SKM-1 treated with dmso at 0.1 percent for 144 hours (cell line): Measurements from ENCODE around the gene RACGAP1.
"Not testable (repeated sequence)": the region's sequence is repeated elsewhere in the genome, so short reads cannot be mapped to it uniquely, and the experiment has no call there.

Source experiments
- DNase-seq: peaks from one replicate; lab custom pipeline; 2025; ENCODE audit not compliant: unreplicated experiment; lab: John Stamatoyannopoulos, UW

Gene RACGAP1

DNA sequence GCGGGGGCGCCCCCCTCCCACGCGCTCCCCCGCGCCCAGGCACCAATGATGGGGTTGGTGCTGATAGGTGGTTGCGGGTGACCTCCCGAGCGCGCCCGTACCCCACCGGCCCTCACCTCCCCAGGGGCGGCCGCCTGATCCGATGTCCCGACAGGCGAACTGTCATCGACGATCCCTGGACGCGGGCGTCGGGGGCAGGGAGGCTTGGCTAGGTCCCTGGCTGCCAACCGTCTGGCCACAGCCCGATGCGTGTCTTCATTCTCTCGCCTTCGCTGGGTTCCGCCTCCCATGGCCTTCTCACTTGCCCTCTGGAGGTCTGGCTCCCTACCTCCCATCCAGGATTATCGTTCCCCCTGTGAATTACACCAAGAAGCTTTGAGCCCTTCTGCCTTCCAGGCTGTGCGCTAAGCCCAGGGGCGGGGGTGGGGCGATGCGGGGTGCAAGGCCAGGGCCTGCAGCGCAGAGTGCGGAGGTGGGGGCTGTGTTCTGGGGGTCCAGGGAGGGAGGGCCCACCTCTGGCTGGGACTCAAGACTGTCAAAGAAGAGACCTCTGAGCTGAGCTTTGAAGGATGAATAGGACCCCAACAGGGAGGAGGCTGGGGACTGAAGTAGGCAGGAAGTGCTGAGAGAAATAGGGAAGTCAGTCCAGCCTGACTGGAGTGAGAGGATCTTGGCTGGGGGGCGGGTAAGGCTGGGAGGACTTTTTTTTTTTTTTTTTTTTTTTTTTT, 7.7 kb upstream of the RACGAP1 start:
- DNase-seq, result peak; percentile 51

DNA sequence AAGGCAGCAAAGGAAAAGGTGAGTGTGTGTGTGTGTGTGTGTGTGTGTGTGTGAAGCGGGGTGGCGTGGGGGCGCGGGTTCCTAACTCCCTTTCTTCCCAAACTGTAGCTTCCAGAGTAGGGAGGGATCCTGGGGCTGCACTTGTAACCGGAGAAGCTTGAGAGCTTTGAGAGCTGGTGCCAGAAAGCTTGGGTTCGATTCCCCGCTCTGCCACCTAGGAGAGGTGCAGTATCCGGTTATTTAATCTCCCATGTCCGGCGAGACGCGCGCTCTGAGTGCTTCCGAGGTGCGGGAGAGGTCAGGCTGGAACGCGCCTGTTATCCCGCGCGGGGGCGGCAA, 7.2 kb upstream of the RACGAP1 start:
- DNase-seq, result no peak

- not testable (repeated sequence) for DNase-seq
These were observed 5.2 kb upstream of the RACGAP1 start for GRCh38 chr12:50030449-50030848.

DNA sequence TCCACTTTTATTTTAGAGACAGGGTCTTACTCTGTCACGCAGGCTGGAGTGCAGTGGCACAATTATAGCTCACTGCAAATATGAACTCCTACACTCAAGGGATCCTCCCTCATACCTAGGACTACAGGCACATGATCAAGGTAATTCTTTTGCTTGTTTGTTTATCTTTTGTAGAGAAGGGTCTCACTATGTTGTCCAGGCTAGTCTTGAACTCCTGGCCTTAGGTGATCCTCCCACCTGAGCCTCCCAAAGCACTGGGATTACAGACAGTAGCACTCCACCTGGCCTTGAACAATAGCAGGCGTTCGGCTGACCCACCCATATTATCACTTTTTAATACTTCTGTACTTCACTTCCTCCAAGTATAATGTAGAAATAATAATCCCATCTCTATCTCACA, 1.4 kb upstream of the RACGAP1 start:
- no peak for DNase-seq

GRCh38 chr12:50024805-50025186, 498 bp downstream of the RACGAP1 start:
- DNase-seq, result no peak

DNA sequence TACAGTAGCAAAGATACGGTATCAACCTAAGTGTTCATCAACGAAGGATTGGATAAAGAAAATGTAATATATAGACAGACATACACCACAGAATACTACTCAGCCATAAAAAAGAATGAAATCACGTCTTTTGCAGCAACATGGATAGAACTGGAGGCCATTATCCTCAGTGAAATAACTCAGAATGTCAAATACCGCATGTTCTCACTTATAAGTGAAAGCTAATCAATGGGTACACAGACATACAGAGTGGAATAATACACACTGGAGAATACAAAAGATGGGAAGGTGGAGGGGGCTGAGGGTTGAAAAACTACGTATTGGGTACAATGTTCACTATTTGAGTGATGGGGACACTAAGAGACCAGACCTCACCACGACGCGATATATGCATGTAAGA, 1.1 kb downstream of the RACGAP1 start:
- DNase-seq, result no peak

DNA sequence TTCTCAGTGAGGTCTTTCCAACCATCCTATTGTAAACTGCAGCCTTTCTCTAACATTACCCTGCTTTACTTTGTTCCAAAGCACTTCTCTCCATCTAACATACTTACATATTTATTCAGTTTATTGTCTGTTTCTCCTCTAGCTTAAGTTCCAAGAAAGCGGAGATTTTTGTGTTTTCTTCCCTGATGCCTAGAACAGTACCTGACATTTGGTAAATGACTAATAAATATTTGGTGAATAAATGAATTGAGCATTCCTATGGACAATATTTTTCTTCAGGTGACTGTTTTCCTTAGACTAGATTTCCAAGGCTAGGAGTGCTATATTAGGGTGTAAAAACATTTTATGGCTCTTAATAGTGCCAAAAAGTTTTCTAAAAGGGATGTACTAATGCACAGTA, 2.4 kb downstream of the RACGAP1 start:
- no peak for DNase-seq

GRCh38 chr12:50021031-50021430, 4.3 kb downstream of the RACGAP1 start:
- DNase-seq, result no peak

GRCh38 chr12:50019524-50019923, 5.8 kb downstream of the RACGAP1 start:
- DNase-seq, result no peak

- no peak for DNase-seq
These were observed 6.3 kb downstream of the RACGAP1 start for GRCh38 chr12:50018968-50019367.

DNA sequence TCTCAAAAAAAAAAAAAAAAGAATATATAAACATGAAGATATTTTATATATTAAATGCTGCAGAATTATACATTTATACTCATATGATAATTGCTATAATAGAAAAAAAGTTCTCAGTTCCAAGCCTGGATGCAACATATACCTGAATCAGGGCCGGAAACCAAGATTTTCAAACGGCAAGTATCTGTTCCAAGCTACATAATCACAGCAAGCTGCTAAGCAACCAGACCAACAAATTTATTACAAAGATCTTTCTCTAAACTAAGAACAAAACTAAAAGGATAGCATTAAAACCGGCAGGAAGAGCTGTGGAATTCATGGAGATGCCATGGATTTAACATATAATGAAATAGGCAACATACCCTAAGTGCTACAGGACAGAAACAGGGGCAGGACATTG, 7.1 kb downstream of the RACGAP1 start:
- no peak for DNase-seq

DNA sequence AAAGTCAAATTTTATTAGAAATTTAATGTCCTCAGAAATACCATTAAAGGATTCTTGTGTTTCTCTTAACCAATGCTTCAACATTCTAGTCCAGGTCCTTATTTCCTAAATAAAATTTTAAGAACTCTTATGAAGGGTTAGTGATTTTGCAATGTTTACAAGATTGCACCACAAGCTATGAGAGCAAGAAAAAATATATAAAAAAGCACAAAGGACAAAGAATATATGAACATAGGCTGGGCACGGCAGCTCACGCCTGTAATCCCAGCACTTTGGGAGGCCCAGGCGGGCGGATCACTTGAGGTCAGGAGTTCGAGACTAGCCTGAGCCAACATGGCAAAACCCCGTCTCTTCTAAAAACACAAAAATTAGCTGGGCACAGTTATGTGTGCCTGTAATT, 7.7 kb downstream of the RACGAP1 start:
- DNase-seq, result no peak

DNA sequence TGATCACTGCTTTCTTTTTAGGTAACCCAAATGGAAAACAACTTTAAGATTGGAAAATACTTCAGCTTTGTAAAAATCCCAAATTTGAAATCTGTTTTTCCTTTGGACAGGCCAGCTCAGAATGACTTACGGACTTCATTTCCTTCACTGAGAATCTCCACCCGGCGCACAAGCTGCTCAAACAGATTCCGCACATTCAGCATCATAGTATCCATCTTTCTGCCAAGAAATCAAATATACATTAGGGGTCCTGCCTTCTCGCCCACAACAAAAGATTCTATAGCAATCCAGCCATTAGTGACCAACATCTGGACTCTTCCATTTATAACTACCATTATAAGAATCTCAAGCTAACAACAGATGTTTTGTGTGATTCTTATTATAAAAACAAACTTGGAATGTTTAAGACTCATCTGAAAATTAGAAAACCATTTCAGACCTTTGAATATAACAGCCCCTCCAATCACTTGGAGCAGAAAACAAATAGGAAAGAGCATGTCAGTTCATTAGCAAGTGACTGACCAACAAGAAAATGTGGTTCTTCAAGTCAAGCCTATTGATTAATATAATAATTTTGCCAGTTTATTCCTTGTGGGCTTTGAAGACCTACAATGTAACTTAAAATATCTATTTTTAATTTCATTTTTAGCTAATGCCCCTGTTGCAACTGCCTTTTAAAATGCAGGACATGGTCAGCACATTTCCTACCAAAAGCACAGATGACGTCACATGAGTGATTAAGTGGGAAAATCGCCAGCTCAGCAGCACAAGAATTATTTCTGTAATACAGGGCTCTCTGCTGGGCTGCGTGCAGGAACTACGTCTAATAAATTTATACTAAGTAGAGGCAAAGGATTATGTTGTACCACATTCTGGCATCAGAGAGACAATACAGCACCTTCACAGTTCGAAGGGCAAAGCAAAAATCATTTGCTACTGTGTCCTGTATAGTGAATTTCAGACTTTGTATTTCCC, 8.5 kb downstream of the RACGAP1 start:
- no peak for DNase-seq

- no peak for DNase-seq
These were observed 11.0 kb downstream of the RACGAP1 start for GRCh38 chr12:50014342-50014741.

DNA sequence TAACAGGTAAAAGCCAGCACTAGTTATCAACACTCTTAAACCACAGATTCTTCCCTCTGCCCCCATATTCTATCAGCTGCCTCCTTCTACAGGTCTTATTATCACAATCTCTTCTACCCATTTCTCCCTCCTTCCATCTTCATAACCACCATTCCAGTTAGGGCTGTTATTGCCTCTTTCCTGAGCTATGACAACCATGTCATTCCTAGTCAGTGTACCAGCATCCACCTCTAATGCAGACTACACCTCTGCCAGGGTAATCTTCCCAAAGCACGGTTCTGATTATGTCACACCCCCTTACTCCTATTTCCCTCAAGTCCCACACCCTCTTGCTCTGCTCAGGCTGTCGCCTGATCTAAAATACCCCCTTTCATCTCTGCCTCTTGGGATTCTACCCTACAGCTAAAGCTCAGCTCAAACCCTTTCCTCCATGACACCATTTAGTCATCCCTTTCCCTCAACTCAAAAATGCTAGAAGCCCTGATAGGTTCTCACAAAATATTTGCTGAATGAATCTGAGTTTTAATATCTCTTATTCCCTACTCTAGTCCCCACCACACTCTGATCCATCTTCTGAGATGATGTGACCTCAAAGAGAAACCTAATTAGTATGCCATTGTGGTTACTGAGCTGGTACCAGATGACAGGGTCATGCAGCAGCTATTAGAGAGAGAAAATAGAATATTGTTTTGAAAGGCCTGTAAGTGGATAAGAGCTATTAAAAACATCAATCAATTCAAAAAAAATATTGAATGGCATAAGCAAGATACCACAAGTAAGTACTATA, 11.7 kb downstream of the RACGAP1 start:
- DNase-seq, result no peak

DNA sequence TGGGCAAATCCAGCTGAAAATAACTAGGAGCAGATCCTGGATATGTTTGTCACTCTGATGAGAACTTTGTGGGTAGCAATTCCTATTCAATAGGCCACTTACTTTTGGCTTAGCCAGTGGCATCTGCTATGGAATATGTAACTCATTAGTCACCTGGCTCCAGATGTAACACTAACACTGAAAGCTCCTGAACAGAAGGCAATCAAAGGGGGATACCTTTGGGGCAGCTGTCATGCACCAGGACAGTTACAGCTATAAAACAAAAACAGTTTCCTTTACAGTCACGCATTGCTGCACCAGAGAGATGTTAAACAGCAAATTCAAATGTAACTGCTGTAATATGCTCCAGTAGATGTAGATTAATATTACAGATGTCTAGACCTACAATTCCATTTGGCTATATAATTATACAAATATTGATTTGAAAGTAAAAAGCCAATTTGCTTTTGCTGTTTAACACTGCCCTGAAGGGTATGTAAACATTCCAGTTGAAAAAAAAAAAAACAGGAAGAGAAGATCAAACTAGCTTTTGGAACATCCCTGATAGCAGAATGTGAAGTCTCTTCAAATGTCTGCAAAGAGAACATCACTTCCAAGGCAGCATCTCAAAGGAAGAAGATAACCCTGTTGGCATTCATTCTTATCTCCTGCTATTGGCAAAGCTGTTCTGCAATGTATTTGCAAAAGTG, 18.4 kb downstream of the RACGAP1 start:
- no peak for DNase-seq

DNA sequence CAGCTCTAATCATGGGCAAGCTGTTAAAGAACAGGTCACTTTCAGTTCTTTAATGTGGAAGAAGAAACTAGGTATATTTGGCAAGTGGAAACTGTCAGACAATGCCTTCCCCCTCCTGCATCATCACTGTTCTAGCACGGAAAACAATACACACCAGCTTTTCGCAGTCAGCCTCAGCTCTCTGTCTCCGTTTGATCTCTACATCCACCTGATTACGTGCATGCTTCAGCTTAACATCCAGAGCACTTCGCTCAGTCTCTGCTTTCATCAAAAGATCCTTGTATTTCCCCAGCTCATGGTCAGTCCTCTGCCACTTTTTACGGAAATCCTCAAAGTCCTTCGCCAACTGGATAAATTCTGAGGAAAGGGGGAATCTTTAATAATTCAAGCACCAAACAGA, 19.0 kb downstream of the RACGAP1 start:
- DNase-seq, result no peak

DNA sequence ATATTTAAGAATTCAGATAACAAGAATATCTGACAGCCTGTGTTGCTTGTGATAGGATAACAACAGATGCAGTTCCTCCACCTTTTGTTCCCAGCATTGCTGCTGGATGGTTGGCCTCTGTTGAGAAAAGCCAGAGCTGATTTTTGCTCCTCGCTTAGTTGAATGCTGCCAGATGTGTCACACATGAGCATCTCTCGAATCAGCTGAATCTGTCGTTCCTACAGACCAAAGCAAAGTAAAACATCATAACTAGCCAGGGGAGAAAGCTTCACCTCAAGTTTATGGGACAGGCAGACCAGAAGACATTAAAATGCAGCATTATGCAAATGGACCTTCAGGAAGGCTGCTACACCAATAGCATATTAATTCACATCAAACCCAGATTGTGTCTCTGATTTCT, 20.1 kb downstream of the RACGAP1 start:
- DNase-seq, result no peak

DNA sequence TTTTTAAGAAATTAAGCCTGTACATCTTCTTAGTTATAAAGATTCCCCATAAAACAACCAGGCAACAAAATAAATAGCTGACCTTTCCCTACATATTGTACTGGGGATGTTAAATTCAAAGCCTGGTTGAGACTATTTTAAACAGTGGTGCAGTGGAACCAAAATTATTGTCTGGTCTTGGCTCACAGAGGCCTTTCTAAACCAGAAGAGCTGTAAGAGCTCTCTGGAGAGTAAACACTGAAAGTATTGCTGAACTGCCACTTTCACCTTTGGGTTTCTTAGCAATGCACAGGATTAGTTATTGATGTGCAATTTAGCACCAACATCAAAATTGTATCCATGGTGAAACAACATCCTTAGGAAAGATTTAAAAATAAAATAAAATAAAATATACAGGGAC, 20.6 kb downstream of the RACGAP1 start:
- no peak for DNase-seq

GRCh38 chr12:50003595-50003994, 21.7 kb downstream of the RACGAP1 start:
- no peak for DNase-seq

- DNase-seq, result no peak
These were observed 26.8 kb downstream of the RACGAP1 start for GRCh38 chr12:49998453-49998852.
